Posterior vena cava (tissue), 2 donors: Measurements from ENCODE around the gene KDM5A. TPM values are rescaled to one million over a fixed set of nuclear protein-coding genes. Genes with fewer than 3 reads are reported as not detected.
"Not testable (repeated sequence)": the region's sequence is repeated elsewhere in the genome, so short reads cannot be mapped to it uniquely, and the experiment has no call there.

Source experiments
- DNase-seq: peaks from one replicate; pipeline ENCODE4 v3.0.0-alpha.2; 2020; ENCODE audit warnings: low spot score
- intact Hi-C, 2 donors: fragments of 100-400 bp; cut with DNase I; formaldehyde crosslinking; loops; one replicate each; pipeline versions ENCODE4 v1.14.1 to v1.14.2; 2022 to 2023
- long read RNA-seq, 2 donors: library from polyadenylated mRNA; unstranded; transcript quantifications; one replicate each; pipeline ENCODE4 v2.0.0, GENCODE V29; 2020 to 2021
- total RNA-seq, 2 donors: library from RNA; stranded (reverse); fragmentation: NEBNext Ultra II Directional; extraction: Animal tissue kit (Norgen Biotek cat#: 25700); gene quantifications; one replicate each; pipeline ENCODE4 v1.2.1, GENCODE V29; 2021
- donor health status: DM: yes; HTN: yes; CAD: no.
- donor health status: DM: yes; HTN: yes; CAD: no.

The KDM5A gene
- total RNA-seq = 10 to 100 TPM; 48.1 to 50.1 TPM
- long read RNA-seq, donor 1, transcript KDM5A-203 (2 exons, 401 nt) = major isoform, 11 of 33 reads
- long read RNA-seq, donor 1, partial matches to known transcripts = 14 of 33 reads
- long read RNA-seq, donor 1, other reads (novel, unspliced or antisense) = 8 of 33 reads
- long read RNA-seq, donor 2, partial matches to known transcripts = 44 of 52 reads
- long read RNA-seq, donor 2, other reads (novel, unspliced or antisense) = 8 of 52 reads

DNA sequence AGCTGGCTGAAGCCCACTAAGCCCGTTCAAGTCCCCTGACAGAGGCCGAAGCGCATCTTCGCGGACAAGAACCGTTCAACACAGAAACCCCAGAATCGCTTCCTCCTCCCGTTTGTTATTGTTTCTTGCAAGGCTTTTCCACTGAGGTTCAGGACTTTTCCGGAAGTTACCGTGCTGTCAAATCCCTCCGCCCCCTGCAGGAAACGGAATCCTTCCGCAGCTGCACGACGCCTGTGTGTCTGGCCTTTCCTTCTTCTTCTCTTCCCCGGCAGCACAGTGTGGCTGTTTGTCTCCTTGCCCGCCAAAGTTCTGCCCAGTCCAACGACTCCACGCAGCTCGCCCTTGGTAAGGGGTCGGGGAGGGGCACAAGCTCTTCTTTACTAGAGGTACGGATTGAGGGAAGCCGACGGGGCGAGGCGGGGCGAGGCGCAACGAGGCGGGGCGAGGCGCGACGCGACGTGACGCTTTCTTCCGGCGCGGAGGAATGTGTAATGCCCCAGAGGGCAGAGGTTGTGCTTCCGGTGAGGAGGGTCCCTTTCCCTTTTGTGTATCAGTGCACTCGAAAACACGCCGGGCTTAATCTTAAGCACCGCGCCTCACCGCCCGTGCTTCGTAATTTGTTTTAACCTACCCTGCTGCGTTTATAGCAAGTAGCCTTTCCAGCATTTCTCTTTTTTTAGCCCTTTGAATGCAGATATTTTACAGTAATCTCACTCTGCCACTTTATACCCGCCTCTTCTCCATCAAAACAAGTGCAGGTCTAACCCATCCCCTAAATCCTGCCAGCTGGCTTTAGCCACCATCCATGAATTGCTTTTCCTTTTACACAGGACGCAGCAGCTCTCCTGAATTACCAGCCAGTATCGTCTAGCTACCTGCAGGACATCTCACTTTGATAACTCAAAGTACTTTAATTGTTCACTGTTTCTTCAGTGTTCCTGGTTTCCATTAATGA, at the start of gene KDM5A:
Gene KDM5A, minus strand, starts transcription at position 179 of the 955 bp plus-strand sequence. CDS start 229 bp downstream, outside the sequence.
- intact Hi-C loops = no loop called here
- peak; percentile 97 for DNase-seq

- not testable (repeated sequence) for DNase-seq
- intact Hi-C loops = loop anchor here in 1 of 2 donors (5.0 kb wide), 1 partner anchor 328 kb away; no protein-coding TSS in a partner anchor
Observed at GRCh38 chr12:435737-436136, 46.6 kb upstream of the KDM5A start.

DNA sequence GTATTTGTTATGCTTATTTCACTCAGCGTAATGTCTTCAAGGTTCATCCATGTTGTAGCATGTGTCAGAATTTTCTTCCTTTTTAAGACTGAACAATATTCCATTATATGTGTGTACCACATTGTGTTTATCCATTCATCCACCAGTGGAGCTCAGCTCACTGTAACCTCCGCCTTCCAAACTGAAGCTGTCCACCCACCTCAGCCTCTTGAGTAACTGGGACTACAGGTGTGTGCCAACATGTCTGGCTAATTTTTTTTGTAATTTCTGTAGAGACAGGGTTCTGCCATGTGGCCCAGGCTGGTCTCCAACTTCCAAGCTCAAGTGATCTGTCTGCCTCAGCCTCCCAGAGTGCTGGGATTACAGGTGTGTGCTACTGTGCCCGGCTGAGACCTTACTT, 33.4 kb upstream of the KDM5A start:
- DNase-seq = no peak
- intact Hi-C loops = no loop called here

DNA sequence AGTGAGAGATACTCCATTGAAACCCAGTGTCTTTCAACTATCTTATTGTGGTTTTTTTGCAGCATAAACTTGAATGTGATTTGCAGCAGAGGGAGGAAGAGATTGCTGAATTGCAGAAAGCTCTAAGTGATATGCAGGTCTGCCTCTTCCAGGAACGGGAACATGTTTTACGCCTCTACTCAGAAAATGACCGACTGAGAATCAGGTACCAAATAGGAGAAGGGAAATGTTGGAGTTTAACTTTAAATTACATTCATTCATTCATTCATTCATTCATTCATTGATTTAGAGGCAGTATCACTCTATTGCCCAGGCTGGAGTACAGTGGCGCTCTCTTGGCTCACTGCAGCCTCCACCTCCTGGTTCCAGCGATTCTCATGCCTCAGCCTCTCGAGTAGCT, 29.3 kb upstream of the KDM5A start:
- intact Hi-C loops = no loop called here
- DNase-seq = no peak

DNA sequence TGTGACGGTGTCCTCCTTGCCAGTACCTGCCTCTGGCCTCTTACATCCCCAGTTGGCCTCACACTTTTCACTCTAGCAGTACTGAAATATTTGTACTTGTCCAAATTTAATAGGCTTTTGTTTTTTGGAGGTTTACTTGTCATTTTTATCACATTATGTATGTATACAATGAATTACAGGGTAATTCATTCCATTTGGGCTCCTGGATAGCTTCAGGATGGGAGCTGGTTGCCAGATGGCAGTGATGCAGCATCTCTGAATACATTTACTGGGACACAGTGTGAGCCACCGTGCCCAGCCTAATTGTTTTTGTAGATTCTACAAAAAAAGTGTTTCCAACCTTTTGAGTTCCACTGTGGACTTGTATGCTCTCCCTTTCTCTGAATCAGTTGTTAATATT, 25.7 kb upstream of the KDM5A start:
- no peak for DNase-seq
- intact Hi-C loops = no loop called here

- DNase-seq = no peak
- intact Hi-C loops = no loop called here
Observed at GRCh38 chr12:402029-402389, 12.9 kb upstream of the KDM5A start.

DNA sequence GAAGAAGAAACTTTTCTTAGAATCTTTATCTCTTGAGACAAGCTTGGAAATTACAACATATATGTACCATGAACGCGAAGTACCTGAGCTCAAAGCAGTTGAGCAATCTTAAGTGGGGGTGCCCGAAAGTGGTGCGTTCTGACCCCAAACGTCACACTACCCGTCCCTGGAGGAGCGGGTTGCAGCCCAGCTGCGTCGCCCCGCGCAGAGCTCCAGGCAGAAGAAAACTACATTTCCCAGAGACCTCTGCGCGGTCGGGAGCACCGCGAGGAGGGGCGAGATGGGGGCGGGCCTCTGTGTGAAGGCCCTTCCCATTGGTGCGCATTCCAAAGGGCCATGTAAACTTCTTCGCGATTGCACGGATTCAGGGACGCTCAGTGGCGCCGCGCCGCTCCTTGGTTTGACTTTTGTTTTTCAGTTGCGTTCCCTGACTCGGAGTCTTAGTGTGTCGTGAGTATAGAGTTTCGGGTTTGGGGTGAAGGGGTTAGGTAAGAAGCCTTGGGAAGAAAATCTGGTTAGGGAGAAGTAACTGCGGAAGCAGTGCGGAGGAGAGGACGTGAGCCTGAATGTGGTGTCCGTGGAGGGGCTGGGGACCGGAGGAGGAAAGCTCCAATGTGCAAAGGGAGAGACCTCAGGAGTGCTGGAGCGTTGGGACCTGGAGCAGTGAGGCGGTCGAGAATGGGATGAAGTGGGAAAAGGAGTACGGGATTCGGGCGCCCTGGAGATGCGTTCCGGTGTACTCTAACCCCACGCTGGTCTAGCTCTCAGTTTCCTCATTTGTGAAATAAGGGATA, 12.3 kb upstream of the KDM5A start, which contains the start of gene CCDC77:
Gene CCDC77, plus strand, starts transcription at position 410 of the 794 bp plus-strand sequence. CDS start 7,740 bp downstream, outside the sequence.
- intact Hi-C loops = no loop called here

DNA sequence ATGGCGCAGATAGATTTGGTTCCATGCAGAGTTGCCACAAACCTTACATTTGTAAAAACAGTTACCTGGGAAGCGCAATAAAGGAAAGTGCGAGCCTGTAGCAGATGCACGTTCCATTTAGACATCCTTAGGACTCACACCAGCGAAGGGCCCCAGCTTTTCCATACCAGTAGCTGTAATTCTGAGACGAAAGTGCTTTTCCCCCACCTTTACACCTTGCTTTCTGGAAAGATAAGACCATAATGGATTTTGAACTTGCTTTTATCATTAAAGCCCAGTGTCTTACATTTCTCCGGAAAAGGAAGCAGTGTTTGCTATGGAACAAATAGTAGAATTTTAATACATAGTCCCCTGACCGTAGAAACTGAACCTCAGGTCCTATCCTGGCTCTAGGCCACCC, 11.7 kb upstream of the KDM5A start:
- intact Hi-C loops = no loop called here
- no peak for DNase-seq

More for the DNA sequence above, 12.3 kb upstream of the KDM5A start, which contains the start of gene CCDC77:
- peak; percentile 97 for DNase-seq

DNA sequence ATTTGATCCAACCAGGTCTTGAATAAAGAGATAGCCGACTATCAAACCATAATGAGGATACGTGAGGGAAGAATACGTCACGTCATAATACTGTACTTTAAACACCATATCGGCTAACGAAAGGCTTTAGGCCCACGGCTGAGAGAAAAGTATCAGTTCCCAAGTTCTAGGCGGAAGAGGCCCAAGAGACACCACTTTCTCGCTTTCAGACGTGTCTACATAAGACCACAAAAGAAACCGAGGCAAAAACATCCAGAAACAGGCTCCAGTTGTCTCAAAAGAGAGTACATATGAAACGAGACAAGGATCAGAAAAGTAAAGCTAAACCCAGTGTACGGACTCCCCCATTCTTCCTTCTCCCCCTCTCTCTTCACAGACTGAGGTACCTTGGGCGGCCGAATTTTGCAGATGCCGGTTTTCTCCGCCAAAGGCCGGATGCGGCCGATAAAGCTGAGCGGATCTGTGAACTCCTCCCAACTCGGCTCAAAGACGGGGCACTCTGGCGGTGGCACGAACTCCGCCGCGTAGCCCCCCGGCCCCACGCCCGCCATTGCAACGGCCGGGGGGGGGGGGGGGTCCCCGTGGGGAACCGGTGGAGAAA, 479 bp downstream of the KDM5A start:
- no peak for DNase-seq
- intact Hi-C loops = no loop called here

GRCh38 chr12:388012-388411, 1.1 kb downstream of the KDM5A start:
- no peak for DNase-seq
- intact Hi-C loops = no loop called here

- DNase-seq = no peak
- intact Hi-C loops = no loop called here
Observed at GRCh38 chr12:386651-387050, 2.5 kb downstream of the KDM5A start.

- intact Hi-C loops, DNase-seq: not testable (repeated sequence)
Observed at GRCh38 chr12:370739-371485, 18.2 kb downstream of the KDM5A start.

GRCh38 chr12:367972-368371, 21.1 kb downstream of the KDM5A start:
- no peak for DNase-seq
- intact Hi-C loops = no loop called here

DNA sequence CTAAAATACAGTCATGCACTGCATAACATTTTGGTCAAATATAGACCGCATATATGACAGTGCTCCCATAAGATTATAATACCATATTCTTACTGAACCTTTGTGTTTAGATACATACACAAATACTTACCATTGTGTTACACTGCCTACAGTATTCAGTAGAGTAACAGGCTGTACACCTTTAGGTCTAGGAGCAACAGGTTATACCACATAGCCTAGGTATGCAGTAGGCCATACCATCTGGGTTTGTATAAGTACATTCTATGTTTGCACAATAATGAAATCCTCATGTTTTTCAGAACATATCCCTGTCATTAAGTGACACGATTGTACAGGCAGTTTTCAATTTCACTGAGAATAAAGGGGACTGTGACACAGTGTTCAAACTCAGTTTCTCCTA, 22.3 kb downstream of the KDM5A start:
- no peak for DNase-seq
- intact Hi-C loops = no loop called here

DNA sequence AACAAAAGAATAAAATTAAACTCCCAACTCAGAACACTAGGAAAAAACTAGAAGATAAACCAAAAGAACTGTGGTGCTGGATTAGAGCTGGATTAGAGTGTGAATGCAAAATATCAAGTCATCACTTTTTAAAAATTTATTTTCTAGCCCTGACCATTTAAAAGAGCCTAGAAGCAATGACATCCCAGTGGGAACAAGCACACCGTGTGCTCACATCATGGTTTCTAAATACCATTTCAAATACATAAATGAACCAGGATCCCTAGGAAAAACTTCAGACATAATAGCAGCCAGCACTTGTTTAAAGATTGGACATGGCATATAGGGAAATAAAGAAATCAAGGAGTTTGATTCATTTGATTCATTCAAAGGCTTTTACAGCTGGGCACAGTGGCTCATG, 30.0 kb downstream of the KDM5A start:
- no peak for DNase-seq
- intact Hi-C loops = no loop called here

- DNase-seq = no peak
- intact Hi-C loops = no loop called here
Observed at GRCh38 chr12:356276-356988, 32.7 kb downstream of the KDM5A start.

- DNase-seq, intact Hi-C loops: not testable (repeated sequence)
Observed at GRCh38 chr12:351197-351596, 37.9 kb downstream of the KDM5A start.

GRCh38 chr12:349625-350024, 39.5 kb downstream of the KDM5A start:
- intact Hi-C loops = not testable (repeated sequence)

More at GRCh38 chr12:349625-350024, 39.5 kb downstream of the KDM5A start:
- not testable (repeated sequence) for DNase-seq
